ENCODE measurements around the gene ROBO1.
A peak's percentile ranks its signal among the peaks of the same experiment; 100 is the strongest.

The ROBO1 gene

GRCh38 chr3:78742491-78742890 lies 1025.3 kb downstream of the ROBO1 start:
- Histone ChIP-seq H3K4me1 (ENCODE audit: insufficient read depth, low read length) (no peaks in the 10 kb centered on the region), H3K27me3 (ENCODE audit: insufficient read depth, low read length, poor library complexity) (no peaks in the 10 kb centered on the region), H3K4me2 (ENCODE audit: insufficient read depth, low read length) (no peak overlapping the region), H4K20me1 (ENCODE audit: insufficient read depth, low read length) (no peaks in the 10 kb centered on the region), H2AFZ (ENCODE audit: low read depth, low read length) (no peak overlapping the region), H3K79me2 (ENCODE audit: insufficient read depth, low read length) (no peaks in the 10 kb centered on the region), H3K4me3 (ENCODE audit: low read depth in 1 of 2, low read length in 2 of 2) (no peak overlapping the region), H3K36me3 (ENCODE audit: insufficient read depth, low read length) (no peaks in the 10 kb centered on the region), H3K9me3 (ENCODE audit: insufficient read depth, low read length, severe bottlenecking) (no peaks in the 10 kb centered on the region), H3K9ac (ENCODE audit: low read depth, low read length) (no peak overlapping the region), H3K27ac (ENCODE audit: low read length) (no peak overlapping the region)
- DNase-seq (no peak), ATAC-seq (ENCODE audit: insufficient read depth, low read depth) (no peak)
- TF ChIP-seq EZH2 (IDR thresholded peaks at IDR 0.05; ENCODE audit: borderline replicate concordance, low read depth, low read length, severe bottlenecking): no peak
- TF ChIP-seq, protein P1, sequence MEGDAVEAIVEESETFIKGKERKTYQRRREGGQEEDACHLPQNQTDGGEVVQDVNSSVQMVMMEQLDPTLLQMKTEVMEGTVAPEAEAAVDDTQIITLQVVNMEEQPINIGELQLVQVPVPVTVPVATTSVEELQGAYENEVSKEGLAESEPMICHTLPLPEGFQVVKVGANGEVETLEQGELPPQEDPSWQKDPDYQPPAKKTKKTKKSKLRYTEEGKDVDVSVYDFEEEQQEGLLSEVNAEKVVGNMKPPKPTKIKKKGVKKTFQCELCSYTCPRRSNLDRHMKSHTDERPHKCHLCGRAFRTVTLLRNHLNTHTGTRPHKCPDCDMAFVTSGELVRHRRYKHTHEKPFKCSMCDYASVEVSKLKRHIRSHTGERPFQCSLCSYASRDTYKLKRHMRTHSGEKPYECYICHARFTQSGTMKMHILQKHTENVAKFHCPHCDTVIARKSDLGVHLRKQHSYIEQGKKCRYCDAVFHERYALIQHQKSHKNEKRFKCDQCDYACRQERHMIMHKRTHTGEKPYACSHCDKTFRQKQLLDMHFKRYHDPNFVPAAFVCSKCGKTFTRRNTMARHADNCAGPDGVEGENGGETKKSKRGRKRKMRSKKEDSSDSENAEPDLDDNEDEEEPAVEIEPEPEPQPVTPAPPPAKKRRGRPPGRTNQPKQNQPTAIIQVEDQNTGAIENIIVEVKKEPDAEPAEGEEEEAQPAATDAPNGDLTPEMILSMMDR (IDR thresholded peaks at IDR 0.05; ENCODE audit: borderline replicate concordance, extremely low read depth, low read length, poor library complexity, severe bottlenecking): no peak

DNA sequence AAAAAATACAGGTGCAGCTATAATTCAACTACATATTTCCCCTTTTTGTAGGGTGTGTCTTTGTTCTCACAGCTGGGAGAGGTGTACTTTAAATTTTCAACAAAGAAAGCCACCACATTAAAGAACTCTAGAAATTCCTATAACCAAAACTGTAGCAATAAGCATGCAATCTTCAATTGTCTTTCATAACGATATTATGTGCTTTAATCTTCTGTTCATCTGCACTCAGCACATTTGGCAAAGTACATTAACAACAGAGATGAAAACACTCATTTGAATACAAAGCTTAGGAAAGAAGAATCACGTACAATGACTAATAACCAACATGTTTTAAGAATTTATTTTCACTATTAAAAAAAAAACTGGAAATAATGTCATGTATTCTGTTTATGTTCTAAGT lies 1025.8 kb downstream of the ROBO1 start:
- H3K27ac ChIP-seq (ENCODE audit: low read length): no peak overlapping the region
- DNase-seq (no peak), ATAC-seq (ENCODE audit: insufficient read depth, low read depth) (no peak)
- no peaks in the 10 kb centered on the region for H3K4me1 ChIP-seq (ENCODE audit: insufficient read depth, low read length)
- no peaks in the 10 kb centered on the region for H3K79me2 ChIP-seq (ENCODE audit: insufficient read depth, low read length)
- no peak overlapping the region for H2AFZ ChIP-seq (ENCODE audit: low read depth, low read length)
- no peaks in the 10 kb centered on the region for H3K27me3 ChIP-seq (ENCODE audit: insufficient read depth, low read length, poor library complexity)
- no peak for TF ChIP-seq EZH2 (IDR thresholded peaks at IDR 0.05; ENCODE audit: borderline replicate concordance, low read depth, low read length, severe bottlenecking)
- TF ChIP-seq, protein P1 (IDR thresholded peaks at IDR 0.05; ENCODE audit: borderline replicate concordance, extremely low read depth, low read length, poor library complexity, severe bottlenecking): no peak
- no peak overlapping the region for H3K4me3 ChIP-seq (ENCODE audit: low read depth in 1 of 2, low read length in 2 of 2)
- H3K9ac ChIP-seq (ENCODE audit: low read depth, low read length): no peak overlapping the region
- H3K4me2 ChIP-seq (ENCODE audit: insufficient read depth, low read length): no peak overlapping the region
- no peaks in the 10 kb centered on the region for H4K20me1 ChIP-seq (ENCODE audit: insufficient read depth, low read length)
- H3K36me3 ChIP-seq (ENCODE audit: insufficient read depth, low read length): no peaks in the 10 kb centered on the region
- no peaks in the 10 kb centered on the region for H3K9me3 ChIP-seq (ENCODE audit: insufficient read depth, low read length, severe bottlenecking)

DNA sequence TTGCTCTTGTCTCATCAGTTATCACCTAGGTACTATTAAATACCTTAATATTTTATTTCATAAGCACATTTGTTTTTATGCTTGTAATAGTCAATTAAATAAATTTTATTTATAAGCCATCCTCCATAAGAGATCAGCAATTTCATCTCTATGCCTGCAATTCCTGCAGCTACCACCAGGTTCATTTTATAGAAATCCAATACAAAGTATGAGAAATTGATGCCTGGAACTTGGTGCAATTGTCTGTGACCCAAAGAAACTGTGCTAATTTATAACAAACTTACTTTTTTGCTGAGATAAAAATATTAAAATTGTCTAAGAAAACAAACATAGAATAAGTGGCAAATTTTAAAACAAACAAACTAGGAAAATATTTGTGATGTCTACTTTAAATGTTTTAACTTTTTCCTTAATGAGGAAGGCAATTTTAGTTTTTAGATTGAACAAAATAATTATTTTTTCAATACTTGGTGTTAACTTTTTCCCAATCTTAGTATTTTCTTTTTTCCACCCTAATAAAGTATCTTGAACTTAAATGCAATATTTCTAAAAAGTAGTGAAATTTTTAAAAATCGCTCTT lies 1026.6 kb downstream of the ROBO1 start:
- Histone ChIP-seq H2AFZ (ENCODE audit: low read depth, low read length) (no peak overlapping the region), H3K27ac (ENCODE audit: low read length) (no peak overlapping the region), H3K79me2 (ENCODE audit: insufficient read depth, low read length) (no peaks in the 10 kb centered on the region), H3K4me2 (ENCODE audit: insufficient read depth, low read length) (no peak overlapping the region), H3K9ac (ENCODE audit: low read depth, low read length) (no peak overlapping the region), H3K9me3 (ENCODE audit: insufficient read depth, low read length, severe bottlenecking) (no peaks in the 10 kb centered on the region), H3K36me3 (ENCODE audit: insufficient read depth, low read length) (no peaks in the 10 kb centered on the region), H3K27me3 (ENCODE audit: insufficient read depth, low read length, poor library complexity) (no peaks in the 10 kb centered on the region), H3K4me3 (ENCODE audit: low read depth in 1 of 2, low read length in 2 of 2) (no peak overlapping the region), H3K4me1 (ENCODE audit: insufficient read depth, low read length) (no peaks in the 10 kb centered on the region), H4K20me1 (ENCODE audit: insufficient read depth, low read length) (no peaks in the 10 kb centered on the region)
- DNase-seq (no peak), ATAC-seq (ENCODE audit: insufficient read depth, low read depth) (no peak)
- TF ChIP-seq, protein P1 (IDR thresholded peaks at IDR 0.05; ENCODE audit: borderline replicate concordance, extremely low read depth, low read length, poor library complexity, severe bottlenecking): peak; percentile 48
- no peak for TF ChIP-seq EZH2 (IDR thresholded peaks at IDR 0.05; ENCODE audit: borderline replicate concordance, low read depth, low read length, severe bottlenecking)
